Measurements from ENCODE around the gene CLN6.

The CLN6 gene

GRCh38 chr15:68271854-68272471, 42.4 kb upstream of the CLN6 start:
- Histone ChIP-seq H3K36me3 (ENCODE audit: control insufficient read depth, insufficient read depth, low read length) (no peaks in the 10 kb centered on the region), H3K27me3 (ENCODE audit: control insufficient read depth, insufficient read depth, low read length) (no peaks in the 10 kb centered on the region), H3K4me1 (ENCODE audit: control insufficient read depth, insufficient read depth, low read length) (peaks cover 23% of the 10 kb centered on the region), H3K9me3 (ENCODE audit: control insufficient read depth, insufficient read depth, low read depth, low read length) (no peaks in the 10 kb centered on the region), H3K27ac (ENCODE audit: low read depth, low read length) (no peak overlapping the region), H3K9ac (ENCODE audit: low read length) (peak overlapping the region; percentile 2), H3K4me3 (ENCODE audit: low read depth, low read length) (no peak overlapping the region)

- peaks cover 41% of the 10 kb centered on the region for H3K4me1 ChIP-seq (ENCODE audit: control insufficient read depth, insufficient read depth, low read length)
- no peak overlapping the region for H3K9ac ChIP-seq (ENCODE audit: low read length)
- no peak overlapping the region for H3K27ac ChIP-seq (ENCODE audit: low read depth, low read length)
- H3K27me3 ChIP-seq (ENCODE audit: control insufficient read depth, insufficient read depth, low read length): no peaks in the 10 kb centered on the region
- no peak overlapping the region for H3K4me3 ChIP-seq (ENCODE audit: low read depth, low read length)
- no peaks in the 10 kb centered on the region for H3K36me3 ChIP-seq (ENCODE audit: control insufficient read depth, insufficient read depth, low read length)
- no peaks in the 10 kb centered on the region for H3K9me3 ChIP-seq (ENCODE audit: control insufficient read depth, insufficient read depth, low read depth, low read length)
Observed at GRCh38 chr15:68268405-68268804, 38.9 kb upstream of the CLN6 start.

GRCh38 chr15:68265674-68266073, 36.1 kb upstream of the CLN6 start:
- Histone ChIP-seq H3K36me3 (ENCODE audit: control insufficient read depth, insufficient read depth, low read length) (no peaks in the 10 kb centered on the region), H3K4me3 (ENCODE audit: low read depth, low read length) (no peak overlapping the region), H3K27me3 (ENCODE audit: control insufficient read depth, insufficient read depth, low read length) (no peaks in the 10 kb centered on the region), H3K9me3 (ENCODE audit: control insufficient read depth, insufficient read depth, low read depth, low read length) (no peaks in the 10 kb centered on the region), H3K4me1 (ENCODE audit: control insufficient read depth, insufficient read depth, low read length) (peaks cover 36% of the 10 kb centered on the region), H3K27ac (ENCODE audit: low read depth, low read length) (no peak overlapping the region), H3K9ac (ENCODE audit: low read length) (no peak overlapping the region)

- H3K4me3 ChIP-seq (ENCODE audit: low read depth, low read length): no peak overlapping the region
- no peaks in the 10 kb centered on the region for H3K36me3 ChIP-seq (ENCODE audit: control insufficient read depth, insufficient read depth, low read length)
- H3K9me3 ChIP-seq (ENCODE audit: control insufficient read depth, insufficient read depth, low read depth, low read length): no peaks in the 10 kb centered on the region
- H3K4me1 ChIP-seq (ENCODE audit: control insufficient read depth, insufficient read depth, low read length): peaks cover 36% of the 10 kb centered on the region
- H3K27ac ChIP-seq (ENCODE audit: low read depth, low read length): no peak overlapping the region
- H3K9ac ChIP-seq (ENCODE audit: low read length): no peak overlapping the region
- H3K27me3 ChIP-seq (ENCODE audit: control insufficient read depth, insufficient read depth, low read length): no peaks in the 10 kb centered on the region
Observed at GRCh38 chr15:68265081-68265480, 35.6 kb upstream of the CLN6 start.

GRCh38 chr15:68264282-68264681, 34.8 kb upstream of the CLN6 start:
- Histone ChIP-seq H3K36me3 (ENCODE audit: control insufficient read depth, insufficient read depth, low read length) (no peaks in the 10 kb centered on the region), H3K9me3 (ENCODE audit: control insufficient read depth, insufficient read depth, low read depth, low read length) (no peaks in the 10 kb centered on the region), H3K27me3 (ENCODE audit: control insufficient read depth, insufficient read depth, low read length) (no peaks in the 10 kb centered on the region), H3K27ac (ENCODE audit: low read depth, low read length) (no peak overlapping the region), H3K9ac (ENCODE audit: low read length) (no peak overlapping the region), H3K4me3 (ENCODE audit: low read depth, low read length) (no peak overlapping the region), H3K4me1 (ENCODE audit: control insufficient read depth, insufficient read depth, low read length) (peaks cover 36% of the 10 kb centered on the region)

- Histone ChIP-seq H3K4me1 (ENCODE audit: control insufficient read depth, insufficient read depth, low read length) (peaks cover 40% of the 10 kb centered on the region), H3K27ac (ENCODE audit: low read depth, low read length) (peak overlapping the region; percentile 23; the same call in 1 of the 2 replicates), H3K9me3 (ENCODE audit: control insufficient read depth, insufficient read depth, low read depth, low read length) (no peaks in the 10 kb centered on the region), H3K27me3 (ENCODE audit: control insufficient read depth, insufficient read depth, low read length) (no peaks in the 10 kb centered on the region), H3K36me3 (ENCODE audit: control insufficient read depth, insufficient read depth, low read length) (no peaks in the 10 kb centered on the region), H3K4me3 (ENCODE audit: low read depth, low read length) (no peak overlapping the region), H3K9ac (ENCODE audit: low read length) (no peak overlapping the region)
Observed at GRCh38 chr15:68262514-68263356, 33.2 kb upstream of the CLN6 start.

- Histone ChIP-seq H3K4me3 (ENCODE audit: low read depth, low read length) (no peak overlapping the region), H3K9ac (ENCODE audit: low read length) (no peak overlapping the region), H3K36me3 (ENCODE audit: control insufficient read depth, insufficient read depth, low read length) (no peaks in the 10 kb centered on the region), H3K9me3 (ENCODE audit: control insufficient read depth, insufficient read depth, low read depth, low read length) (no peaks in the 10 kb centered on the region), H3K27me3 (ENCODE audit: control insufficient read depth, insufficient read depth, low read length) (no peaks in the 10 kb centered on the region), H3K4me1 (ENCODE audit: control insufficient read depth, insufficient read depth, low read length) (peaks cover 45% of the 10 kb centered on the region), H3K27ac (ENCODE audit: low read depth, low read length) (no peak overlapping the region)
Observed at GRCh38 chr15:68261980-68262379, 32.5 kb upstream of the CLN6 start.

GRCh38 chr15:68261241-68261640, 31.7 kb upstream of the CLN6 start:
- Histone ChIP-seq H3K9me3 (ENCODE audit: control insufficient read depth, insufficient read depth, low read depth, low read length) (no peaks in the 10 kb centered on the region), H3K4me3 (ENCODE audit: low read depth, low read length) (no peak overlapping the region), H3K4me1 (ENCODE audit: control insufficient read depth, insufficient read depth, low read length) (peaks cover 51% of the 10 kb centered on the region), H3K9ac (ENCODE audit: low read length) (no peak overlapping the region), H3K27me3 (ENCODE audit: control insufficient read depth, insufficient read depth, low read length) (no peaks in the 10 kb centered on the region), H3K27ac (ENCODE audit: low read depth, low read length) (no peak overlapping the region), H3K36me3 (ENCODE audit: control insufficient read depth, insufficient read depth, low read length) (no peaks in the 10 kb centered on the region)

- H3K4me1 ChIP-seq (ENCODE audit: control insufficient read depth, insufficient read depth, low read length): peaks cover 41% of the 10 kb centered on the region
- no peaks in the 10 kb centered on the region for H3K36me3 ChIP-seq (ENCODE audit: control insufficient read depth, insufficient read depth, low read length)
- no peak overlapping the region for H3K4me3 ChIP-seq (ENCODE audit: low read depth, low read length)
- no peaks in the 10 kb centered on the region for H3K27me3 ChIP-seq (ENCODE audit: control insufficient read depth, insufficient read depth, low read length)
- H3K9me3 ChIP-seq (ENCODE audit: control insufficient read depth, insufficient read depth, low read depth, low read length): no peaks in the 10 kb centered on the region
- H3K9ac ChIP-seq (ENCODE audit: low read length): no peak overlapping the region
- no peak overlapping the region for H3K27ac ChIP-seq (ENCODE audit: low read depth, low read length)
Observed at GRCh38 chr15:68259883-68260282, 30.4 kb upstream of the CLN6 start.

GRCh38 chr15:68258692-68259091, 29.2 kb upstream of the CLN6 start:
- H3K27ac ChIP-seq (ENCODE audit: low read depth, low read length): no peak overlapping the region
- no peaks in the 10 kb centered on the region for H3K9me3 ChIP-seq (ENCODE audit: control insufficient read depth, insufficient read depth, low read depth, low read length)
- H3K4me1 ChIP-seq (ENCODE audit: control insufficient read depth, insufficient read depth, low read length): peaks cover 29% of the 10 kb centered on the region
- H3K27me3 ChIP-seq (ENCODE audit: control insufficient read depth, insufficient read depth, low read length): no peaks in the 10 kb centered on the region
- no peaks in the 10 kb centered on the region for H3K36me3 ChIP-seq (ENCODE audit: control insufficient read depth, insufficient read depth, low read length)
- no peak overlapping the region for H3K9ac ChIP-seq (ENCODE audit: low read length)
- H3K4me3 ChIP-seq (ENCODE audit: low read depth, low read length): no peak overlapping the region

- H3K4me1 ChIP-seq (ENCODE audit: control insufficient read depth, insufficient read depth, low read length): peaks cover 16% of the 10 kb centered on the region
- peak overlapping the region; percentile 86 for H3K9ac ChIP-seq (ENCODE audit: low read length)
- H3K4me3 ChIP-seq (ENCODE audit: low read depth, low read length): peak overlapping the region; percentile 63
- no peaks in the 10 kb centered on the region for H3K9me3 ChIP-seq (ENCODE audit: control insufficient read depth, insufficient read depth, low read depth, low read length)
- no peaks in the 10 kb centered on the region for H3K27me3 ChIP-seq (ENCODE audit: control insufficient read depth, insufficient read depth, low read length)
- peak overlapping the region; percentile 94 for H3K27ac ChIP-seq (ENCODE audit: low read depth, low read length)
- no peaks in the 10 kb centered on the region for H3K36me3 ChIP-seq (ENCODE audit: control insufficient read depth, insufficient read depth, low read length)
Observed at GRCh38 chr15:68256675-68257450, 27.3 kb upstream of the CLN6 start.
